Neural cell (in vitro differentiated cells): ENCODE measurements around the gene LRIG2.

ENCODE experiments used
- TAF1 ChIP-seq: IDR thresholded peaks from 2 replicates; pipeline ENCODE4 v1.6.1; 2012; ENCODE audit warnings: low read depth
- TF ChIP-seq, protein P1 (sequence below): fragments of 450-650 bp; IDR thresholded peaks from 2 replicates; pipeline ENCODE4 v1.5.1; 2014; ENCODE audit warnings: antibody characterized with exemption, mild to moderate bottlenecking, moderate library complexity; ENCODE audit not compliant: poor library complexity, severe bottlenecking

DNA sequence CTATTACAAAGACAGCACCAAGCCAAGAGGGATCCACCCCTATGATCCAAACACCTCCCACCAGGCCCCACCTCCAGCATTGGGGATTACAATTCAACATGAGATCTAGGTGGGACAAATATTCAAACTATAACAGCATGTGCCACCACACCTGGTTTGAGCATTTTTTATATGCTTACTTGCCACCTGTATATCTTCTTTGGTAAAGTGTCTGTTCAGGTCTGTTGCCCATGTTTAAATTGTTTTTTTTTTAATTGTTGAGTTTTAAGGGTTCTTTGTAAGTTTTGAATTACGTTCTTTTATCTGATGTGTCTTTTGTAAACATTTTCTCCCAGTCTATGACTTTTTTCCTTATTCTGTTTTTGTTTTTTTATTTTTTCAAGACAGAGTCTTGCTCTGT is 83.4 kb downstream of the LRIG2 start:
- TF ChIP-seq, protein P1, sequence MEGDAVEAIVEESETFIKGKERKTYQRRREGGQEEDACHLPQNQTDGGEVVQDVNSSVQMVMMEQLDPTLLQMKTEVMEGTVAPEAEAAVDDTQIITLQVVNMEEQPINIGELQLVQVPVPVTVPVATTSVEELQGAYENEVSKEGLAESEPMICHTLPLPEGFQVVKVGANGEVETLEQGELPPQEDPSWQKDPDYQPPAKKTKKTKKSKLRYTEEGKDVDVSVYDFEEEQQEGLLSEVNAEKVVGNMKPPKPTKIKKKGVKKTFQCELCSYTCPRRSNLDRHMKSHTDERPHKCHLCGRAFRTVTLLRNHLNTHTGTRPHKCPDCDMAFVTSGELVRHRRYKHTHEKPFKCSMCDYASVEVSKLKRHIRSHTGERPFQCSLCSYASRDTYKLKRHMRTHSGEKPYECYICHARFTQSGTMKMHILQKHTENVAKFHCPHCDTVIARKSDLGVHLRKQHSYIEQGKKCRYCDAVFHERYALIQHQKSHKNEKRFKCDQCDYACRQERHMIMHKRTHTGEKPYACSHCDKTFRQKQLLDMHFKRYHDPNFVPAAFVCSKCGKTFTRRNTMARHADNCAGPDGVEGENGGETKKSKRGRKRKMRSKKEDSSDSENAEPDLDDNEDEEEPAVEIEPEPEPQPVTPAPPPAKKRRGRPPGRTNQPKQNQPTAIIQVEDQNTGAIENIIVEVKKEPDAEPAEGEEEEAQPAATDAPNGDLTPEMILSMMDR = no peak
- no peak for TF ChIP-seq TAF1
